NCI-H2081 (cell line): ENCODE results near the gene COL9A2.
"Not testable (repeated sequence)": the region's sequence is repeated elsewhere in the genome, so short reads cannot be mapped to it uniquely, and the experiment has no call there.

ENCODE experiments used
- DNase-seq, 2 experiments: peaks; one replicate each; lab custom pipeline; 2025; lab: John Stamatoyannopoulos, UW

COL9A2 gene

GRCh38 chr1:40316595-40317393 lies at the start of gene COL9A2:
Gene COL9A2 (minus strand): TSS chr1:40317286. CDS start chr1:40317197, 89 bp downstream.
- DNase-seq = peak; percentile 61 to 74

GRCh38 chr1:40363721-40364120 lies 46.6 kb upstream of the COL9A2 start:
- DNase-seq = no peak

GRCh38 chr1:40362699-40363098 lies 45.6 kb upstream of the COL9A2 start:
- DNase-seq = no peak

- DNase-seq = no peak
Measured at GRCh38 chr1:40362199-40362598, 45.1 kb upstream of the COL9A2 start.

- DNase-seq = no peak
Measured at GRCh38 chr1:40361637-40362036, 44.6 kb upstream of the COL9A2 start.

GRCh38 chr1:40361201-40361600 lies 44.1 kb upstream of the COL9A2 start:
- no peak for DNase-seq

GRCh38 chr1:40360631-40361030 lies 43.5 kb upstream of the COL9A2 start:
- no peak for DNase-seq

- no peak for DNase-seq
Measured at GRCh38 chr1:40357625-40358024, 40.5 kb upstream of the COL9A2 start.

GRCh38 chr1:40353082-40353481 lies 36.0 kb upstream of the COL9A2 start:
- no peak for DNase-seq

- DNase-seq = no peak
Measured at GRCh38 chr1:40352126-40352525, 35.0 kb upstream of the COL9A2 start.

- DNase-seq = no peak
Measured at GRCh38 chr1:40351124-40351523, 34.0 kb upstream of the COL9A2 start.

GRCh38 chr1:40350391-40350790 lies 33.3 kb upstream of the COL9A2 start:
- DNase-seq = no peak

- DNase-seq = no peak
Measured at GRCh38 chr1:40344597-40344996, 27.5 kb upstream of the COL9A2 start.

GRCh38 chr1:40342381-40342717 lies 25.3 kb upstream of the COL9A2 start:
- not testable (repeated sequence) for DNase-seq

GRCh38 chr1:40341491-40342380 lies 24.6 kb upstream of the COL9A2 start:
- DNase-seq = no peak

GRCh38 chr1:40339420-40340323 lies 22.6 kb upstream of the COL9A2 start:
- DNase-seq = peak in 1 of 2 experiments; percentile 50

- peak; percentile 90 to 91 for DNase-seq
Measured at GRCh38 chr1:40338745-40339419, 21.8 kb upstream of the COL9A2 start.

GRCh38 chr1:40337443-40337842 lies 20.4 kb upstream of the COL9A2 start:
- DNase-seq = no peak

- no peak for DNase-seq
Measured at GRCh38 chr1:40332695-40333094, 15.6 kb upstream of the COL9A2 start.

- DNase-seq = not testable (repeated sequence)
Measured at GRCh38 chr1:40331403-40331802, 14.3 kb upstream of the COL9A2 start.

GRCh38 chr1:40318970-40319621 lies 2.0 kb upstream of the COL9A2 start:
- DNase-seq = no peak
